Lower leg skin (tissue), 4 donors: ENCODE measurements around the gene ENO4. TPM values are rescaled to one million over a fixed set of nuclear protein-coding genes. Genes with fewer than 3 reads are reported as not detected.

Source experiments
- DNase-seq, 2 donors: peaks; one replicate each; pipeline ENCODE4 v3.0.0-alpha.2; 2019; ENCODE audit warnings: low spot score in 2 of 2
- H3K4me3 ChIP-seq: fragments of 200-600 bp; sonication (generic); 2 replicates; pipeline ENCODE4 v1.5.1; 2017; ENCODE audit warnings: mild to moderate bottlenecking, low read depth; ENCODE audit not compliant: poor library complexity, severe bottlenecking
- CTCF ChIP-seq, 3 donors: fragments of 450-650 bp; IDR thresholded peaks; one replicate each; pipeline ENCODE4 v1.5.1; 2016; ENCODE audit warnings: antibody characterized with exemption in 3 of 3, mild to moderate bottlenecking in 3 of 3, moderate library complexity in 2 of 3
- POLR2A ChIP-seq, 2 donors: fragments of 450-650 bp; IDR thresholded peaks; one replicate each; pipeline ENCODE4 v1.6.1; 2016 to 2017; ENCODE audit warnings: antibody characterized with exemption in 2 of 2, mild to moderate bottlenecking in 1 of 2, moderate library complexity in 1 of 2
- WGBS, 2 donors: methylation state at CpG; one replicate each; pipeline ENCODE4 v1.1.5; 2018; 5-methylcytosine and 5-hydroxymethylcytosine counted together
- intact Hi-C: fragments of 100-400 bp; cut with DNase I; formaldehyde crosslinking; loops from one replicate; pipeline ENCODE4 v1.15.0; 2023; ENCODE audit warnings: low total_unique reads
- total RNA-seq, 4 donors: library from RNA; depleted of rRNA; stranded (reverse); fragments of >200 nt; gene quantifications; one replicate each; pipeline ENCODE4 v1.1.0, GENCODE V29; 2016

Gene ENO4
- total RNA-seq, 4 donors from 2014 or later: 0.06 to 4.4 TPM; not detected in 2

GRCh38 chr10:116912162-116912561, 62.9 kb downstream of the ENO4 start:
- no peak for DNase-seq
- H3K4me3 ChIP-seq: no peak overlapping the region
- intact Hi-C loops: no loop called here
- WGBS, 2 donors: 63 to 75% methylated on average over 1 of the region's 1 CpG
- TF ChIP-seq POLR2A (IDR thresholded peaks at IDR 0.05) (no peak), CTCF (IDR thresholded peaks at IDR 0.05) (no peak)

GRCh38 chr10:116913695-116914094, 64.4 kb downstream of the ENO4 start:
- no peak overlapping the region for H3K4me3 ChIP-seq
- TF ChIP-seq CTCF (IDR thresholded peaks at IDR 0.05): no peak
- TF ChIP-seq POLR2A (IDR thresholded peaks at IDR 0.05): no peak
- WGBS, 2 donors: 84 to 88% methylated on average over 1 of the region's 1 CpG
- no peak for DNase-seq
- intact Hi-C loops: no loop called here

- 64 to 67% methylated on average over 2 of the region's 2 CpGs for WGBS, 2 donors
- H3K4me3 ChIP-seq: no peak overlapping the region
- no peak for DNase-seq
- intact Hi-C loops: no loop called here
- TF ChIP-seq POLR2A (IDR thresholded peaks at IDR 0.05) (no peak), CTCF (IDR thresholded peaks at IDR 0.05) (no peak)
Measured at GRCh38 chr10:116915340-116915739, 66.0 kb downstream of the ENO4 start.

GRCh38 chr10:116917481-116917880, 68.2 kb downstream of the ENO4 start:
- WGBS, 2 donors: 94 to 99% methylated on average over 3 of the region's 3 CpGs
- TF ChIP-seq CTCF (IDR thresholded peaks at IDR 0.05): no peak
- no peak for TF ChIP-seq POLR2A (IDR thresholded peaks at IDR 0.05)
- no peak for DNase-seq
- intact Hi-C loops: no loop called here
- no peak overlapping the region for H3K4me3 ChIP-seq

- TF ChIP-seq CTCF (IDR thresholded peaks at IDR 0.05) (no peak), POLR2A (IDR thresholded peaks at IDR 0.05) (no peak)
- intact Hi-C loops: no loop called here
- H3K4me3 ChIP-seq: no peak overlapping the region
- DNase-seq: no peak
- WGBS, 2 donors: 94 to 97% methylated on average over 2 of the region's 2 CpGs
Measured at GRCh38 chr10:116918583-116918982, 69.3 kb downstream of the ENO4 start.

- H3K4me3 ChIP-seq: no peak overlapping the region
- DNase-seq: no peak
- TF ChIP-seq POLR2A (IDR thresholded peaks at IDR 0.05) (no peak), CTCF (IDR thresholded peaks at IDR 0.05) (no peak)
- WGBS, 2 donors: 90 to 95% methylated on average over 2 of the region's 2 CpGs
- intact Hi-C loops: no loop called here
Measured at GRCh38 chr10:116919164-116919563, 69.9 kb downstream of the ENO4 start.
